PC-3 (cell line): Measurements from ENCODE around the gene FAM89B.

Experiments
- EZH2 ChIP-seq: fragments of 300-600 bp; sonication (generic); IDR thresholded peaks from one replicate; pipeline ENCODE4 v1.6.1; 2017; ENCODE audit warnings: antibody characterized with exemption, mild to moderate bottlenecking, low read length; ENCODE audit not compliant: unreplicated experiment
- EZH2phosphoT487 ChIP-seq: fragments of 300-600 bp; sonication (generic); IDR thresholded peaks from 2 replicates; pipeline ENCODE4 v1.6.1; 2018; ENCODE audit warnings: mild to moderate bottlenecking, antibody characterized with exemption, low read length, borderline replicate concordance
- TF ChIP-seq, protein P1 (sequence below): fragments of 300-600 bp; sonication (generic); conservative IDR thresholded peaks from 2 replicates; pipeline ENCODE4 v1.5.1; 2017; ENCODE audit warnings: antibody characterized with exemption, low read depth, mild to moderate bottlenecking, low read length

DNA sequence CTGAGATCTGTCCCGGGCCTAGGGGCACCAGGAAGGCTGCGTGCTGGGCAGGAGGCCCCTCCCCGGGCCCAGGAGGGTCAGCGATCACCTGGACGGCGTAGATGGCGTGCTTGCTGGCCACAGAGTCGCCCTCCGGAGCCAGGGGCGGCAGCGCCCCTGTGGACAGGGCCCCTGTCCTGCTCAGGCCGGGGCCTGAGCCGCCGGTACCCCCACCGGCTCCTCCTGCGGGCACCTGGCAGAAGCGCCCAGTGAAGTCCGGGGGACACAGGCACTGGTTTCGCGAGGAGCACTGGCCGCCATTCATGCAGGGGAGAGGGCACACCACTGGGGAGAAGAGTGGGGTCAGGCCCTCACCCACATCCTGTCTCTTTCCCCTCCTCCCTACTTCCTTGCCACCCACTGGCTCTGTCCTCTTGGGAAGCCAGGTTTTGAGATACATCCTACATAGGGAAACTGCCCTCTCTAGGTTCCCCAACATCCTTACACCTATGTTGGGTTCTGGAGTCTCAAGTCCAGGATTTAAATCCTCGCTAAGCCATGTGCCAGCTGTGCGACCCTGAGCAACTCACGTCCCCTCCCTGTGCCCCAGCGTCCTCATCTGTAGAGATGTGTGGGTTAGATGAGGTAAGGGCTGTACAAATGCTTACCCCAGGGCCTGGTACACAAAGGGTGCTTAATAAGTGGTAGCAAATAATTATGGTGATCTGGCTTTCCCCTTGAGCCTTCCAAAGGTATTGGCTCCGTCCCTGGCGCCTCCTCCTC lies 18.1 kb upstream of the FAM89B start:
- TF ChIP-seq, protein P1, sequence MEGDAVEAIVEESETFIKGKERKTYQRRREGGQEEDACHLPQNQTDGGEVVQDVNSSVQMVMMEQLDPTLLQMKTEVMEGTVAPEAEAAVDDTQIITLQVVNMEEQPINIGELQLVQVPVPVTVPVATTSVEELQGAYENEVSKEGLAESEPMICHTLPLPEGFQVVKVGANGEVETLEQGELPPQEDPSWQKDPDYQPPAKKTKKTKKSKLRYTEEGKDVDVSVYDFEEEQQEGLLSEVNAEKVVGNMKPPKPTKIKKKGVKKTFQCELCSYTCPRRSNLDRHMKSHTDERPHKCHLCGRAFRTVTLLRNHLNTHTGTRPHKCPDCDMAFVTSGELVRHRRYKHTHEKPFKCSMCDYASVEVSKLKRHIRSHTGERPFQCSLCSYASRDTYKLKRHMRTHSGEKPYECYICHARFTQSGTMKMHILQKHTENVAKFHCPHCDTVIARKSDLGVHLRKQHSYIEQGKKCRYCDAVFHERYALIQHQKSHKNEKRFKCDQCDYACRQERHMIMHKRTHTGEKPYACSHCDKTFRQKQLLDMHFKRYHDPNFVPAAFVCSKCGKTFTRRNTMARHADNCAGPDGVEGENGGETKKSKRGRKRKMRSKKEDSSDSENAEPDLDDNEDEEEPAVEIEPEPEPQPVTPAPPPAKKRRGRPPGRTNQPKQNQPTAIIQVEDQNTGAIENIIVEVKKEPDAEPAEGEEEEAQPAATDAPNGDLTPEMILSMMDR, result no peak
- TF ChIP-seq EZH2phosphoT487 (no peak), EZH2 (no peak)
